SU-DHL-6 (cell line): Measurements from ENCODE around the gene LRRC25.

ENCODE experiments used
- H2AFZ ChIP-seq: fragments of 200-600 bp; sonication (generic); 2 replicates; pipeline ENCODE4 v1.6.1; 2014; ENCODE audit warnings: low read depth, mild to moderate bottlenecking, moderate library complexity, mixed read lengths, antibody characterized with exemption, low read length; ENCODE audit not compliant: severe bottlenecking
- H3F3A ChIP-seq: fragments of 200-600 bp; shearing (Covaris generic); 2 replicates; pipeline ENCODE4 v1.6.0; 2016; ENCODE audit warnings: antibody characterized with exemption, mild to moderate bottlenecking; ENCODE audit not compliant: insufficient read depth
- H3K27ac ChIP-seq: fragments of 200-600 bp; sonication (generic); 2 replicates; pipeline ENCODE4 v1.5.1; 2016; ENCODE audit warnings: low read depth, mild to moderate bottlenecking, low read length, moderate library complexity, mixed read lengths
- H3K27me3 ChIP-seq: fragments of 200-600 bp; sonication (generic), shearing (Covaris generic); 2 replicates; pipeline ENCODE4 v1.6.0; 2014; ENCODE audit warnings: mild to moderate bottlenecking, low read length
- H3K36me3 ChIP-seq: fragments of 200-600 bp; sonication (generic); 2 replicates; pipeline ENCODE4 v1.6.1; 2014; ENCODE audit warnings: mild to moderate bottlenecking, low read length, mixed read lengths
- H3K4me2 ChIP-seq: fragments of 300-600, 200-600 bp; shearing (Covaris generic), sonication (generic); 2 replicates; pipeline ENCODE4 v1.6.0; 2014; ENCODE audit warnings: low read length, low read depth, mild to moderate bottlenecking; ENCODE audit not compliant: poor library complexity, severe bottlenecking
- H3K4me3 ChIP-seq: fragments of 200-600 bp; sonication (generic); 2 replicates; pipeline ENCODE4 v1.5.1; 2014; ENCODE audit warnings: antibody characterized with exemption, low read length, mild to moderate bottlenecking, mixed read lengths; ENCODE audit not compliant: insufficient read depth, poor library complexity, severe bottlenecking
- H3K79me2 ChIP-seq: fragments of 200-600 bp; sonication (generic); 2 replicates; pipeline ENCODE4 v1.6.1; 2014; ENCODE audit warnings: mild to moderate bottlenecking, low read length, moderate library complexity; ENCODE audit not compliant: insufficient read depth
- H3K9ac ChIP-seq: fragments of 200-600 bp; sonication (generic); 2 replicates; pipeline ENCODE4 v1.7.0; 2014; ENCODE audit warnings: mild to moderate bottlenecking, low read length
- H3K9me2 ChIP-seq: fragments of 200-600 bp; sonication (generic); replicated peaks from 2 replicates; pipeline ENCODE4 v1.6.1; 2014; ENCODE audit warnings: low read length; ENCODE audit not compliant: insufficient read depth
- H3K9me3 ChIP-seq: fragments of 200-600 bp; sonication (generic); 2 replicates; pipeline ENCODE4 v1.6.1; 2014; ENCODE audit warnings: low read length, mixed read lengths; ENCODE audit not compliant: insufficient read depth
- H4K20me1 ChIP-seq: fragments of 200-600 bp; sonication (generic); 2 replicates; pipeline ENCODE4 v1.6.1; 2014; ENCODE audit warnings: low read depth, mild to moderate bottlenecking, antibody characterized with exemption, low read length, moderate library complexity, mixed read lengths
- EZH2phosphoT487 ChIP-seq: fragments of 200-600 bp; sonication (generic), shearing (Covaris generic); conservative IDR thresholded peaks from 2 replicates; pipeline ENCODE4 v1.6.1; 2018; ENCODE audit warnings: mild to moderate bottlenecking, antibody characterized with exemption, low read length, moderate library complexity, mixed read lengths
- TF ChIP-seq, protein P1 (sequence below): fragments of 200-600 bp; sonication (generic); IDR thresholded peaks from one replicate; pipeline ENCODE4 v1.5.1; 2017; ENCODE audit warnings: antibody characterized with exemption, mild to moderate bottlenecking, low read length, moderate library complexity; ENCODE audit not compliant: insufficient read depth, poor library complexity, severe bottlenecking

The LRRC25 gene

DNA sequence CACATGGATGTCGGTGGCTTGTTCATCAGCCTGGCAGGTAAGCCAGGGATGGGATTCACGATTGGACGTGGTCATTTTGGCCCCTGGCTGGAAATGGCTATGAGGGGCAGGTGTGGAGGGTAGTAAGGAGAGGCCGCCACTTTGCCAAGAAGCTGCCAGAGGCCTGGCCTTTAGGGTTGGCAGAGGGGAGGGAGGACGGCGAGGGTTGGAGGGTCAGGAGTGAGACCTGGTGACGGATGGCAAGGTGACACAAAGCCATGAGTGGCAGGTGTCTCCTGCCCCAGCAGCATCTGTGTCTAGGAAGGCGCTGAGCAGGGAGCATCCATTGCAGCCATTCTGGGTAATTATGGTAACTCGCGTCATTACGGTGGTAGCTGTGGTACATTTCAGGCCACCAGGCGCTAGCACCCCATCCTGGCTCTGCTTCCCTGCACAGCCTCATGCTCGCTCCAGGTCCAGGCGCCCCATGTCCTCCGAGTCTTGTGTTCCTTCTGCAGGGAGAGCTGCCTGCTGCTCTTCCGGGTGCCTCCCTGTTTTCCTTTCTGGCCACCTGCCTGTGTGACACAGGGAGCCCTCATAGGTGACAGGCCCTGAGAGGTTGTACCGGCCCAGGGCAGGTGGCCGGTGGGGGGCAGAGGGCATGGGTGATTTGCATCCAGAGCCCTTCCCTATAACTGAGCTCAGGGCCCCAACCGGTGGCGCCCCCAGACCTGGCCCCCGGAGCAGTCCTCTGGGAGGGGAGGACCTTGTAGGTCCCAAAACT lies 26.0 kb upstream of the LRRC25 start:
- TF ChIP-seq, protein P1, sequence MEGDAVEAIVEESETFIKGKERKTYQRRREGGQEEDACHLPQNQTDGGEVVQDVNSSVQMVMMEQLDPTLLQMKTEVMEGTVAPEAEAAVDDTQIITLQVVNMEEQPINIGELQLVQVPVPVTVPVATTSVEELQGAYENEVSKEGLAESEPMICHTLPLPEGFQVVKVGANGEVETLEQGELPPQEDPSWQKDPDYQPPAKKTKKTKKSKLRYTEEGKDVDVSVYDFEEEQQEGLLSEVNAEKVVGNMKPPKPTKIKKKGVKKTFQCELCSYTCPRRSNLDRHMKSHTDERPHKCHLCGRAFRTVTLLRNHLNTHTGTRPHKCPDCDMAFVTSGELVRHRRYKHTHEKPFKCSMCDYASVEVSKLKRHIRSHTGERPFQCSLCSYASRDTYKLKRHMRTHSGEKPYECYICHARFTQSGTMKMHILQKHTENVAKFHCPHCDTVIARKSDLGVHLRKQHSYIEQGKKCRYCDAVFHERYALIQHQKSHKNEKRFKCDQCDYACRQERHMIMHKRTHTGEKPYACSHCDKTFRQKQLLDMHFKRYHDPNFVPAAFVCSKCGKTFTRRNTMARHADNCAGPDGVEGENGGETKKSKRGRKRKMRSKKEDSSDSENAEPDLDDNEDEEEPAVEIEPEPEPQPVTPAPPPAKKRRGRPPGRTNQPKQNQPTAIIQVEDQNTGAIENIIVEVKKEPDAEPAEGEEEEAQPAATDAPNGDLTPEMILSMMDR = no peak
- TF ChIP-seq EZH2phosphoT487 = no peak
- no peak overlapping the region for H3K4me3 ChIP-seq
- no peak overlapping the region for H3K27ac ChIP-seq
- peaks cover 2% of the 10 kb centered on the region; the same call in 1 of the 2 replicates for H3F3A ChIP-seq
- no peaks in the 10 kb centered on the region for H3K27me3 ChIP-seq
- no peaks in the 10 kb centered on the region for H3K9me2 ChIP-seq
- no peak overlapping the region for H2AFZ ChIP-seq
- no peaks in the 10 kb centered on the region for H3K9me3 ChIP-seq
- no peaks in the 10 kb centered on the region for H3K36me3 ChIP-seq
- H3K9ac ChIP-seq = no peak overlapping the region
- H3K4me2 ChIP-seq = no peak overlapping the region
- no peaks in the 10 kb centered on the region for H4K20me1 ChIP-seq
- no peaks in the 10 kb centered on the region for H3K79me2 ChIP-seq

DNA sequence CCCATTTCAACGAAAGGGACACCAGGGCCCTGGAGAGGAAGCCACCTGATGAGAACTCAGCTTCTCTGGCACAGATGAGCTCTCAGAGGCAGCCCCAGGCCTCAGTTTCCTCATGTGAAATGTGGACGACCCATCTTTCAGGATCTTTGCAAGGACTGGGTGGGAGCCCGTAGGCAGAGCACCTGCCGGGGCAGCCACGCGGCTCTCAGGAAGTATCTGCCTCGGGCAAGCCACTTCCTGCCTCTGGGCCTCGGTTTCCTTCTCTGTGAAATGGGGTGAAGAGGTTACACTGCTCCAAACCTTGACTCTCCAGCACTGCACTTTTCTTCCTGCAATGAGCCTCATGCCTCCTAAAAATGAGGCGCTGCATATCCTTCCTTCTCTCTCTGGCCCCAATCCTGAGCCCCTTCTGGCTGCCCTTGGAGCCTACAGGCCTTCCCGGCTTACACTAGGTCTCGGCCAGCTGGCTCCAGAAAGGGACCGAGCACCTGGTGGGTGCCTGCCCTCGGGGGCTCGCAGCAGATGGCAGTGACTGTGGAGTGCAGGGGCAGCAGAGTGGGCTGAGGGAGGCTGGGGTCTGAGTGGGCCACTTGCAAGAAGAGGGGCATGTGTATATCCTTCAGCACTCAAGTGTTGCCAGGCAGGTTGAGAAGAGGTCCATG lies 25.2 kb upstream of the LRRC25 start:
- H3K4me3 ChIP-seq = no peak overlapping the region
- H3K9me2 ChIP-seq = no peaks in the 10 kb centered on the region
- H3K27ac ChIP-seq = no peak overlapping the region
- no peaks in the 10 kb centered on the region for H3K9me3 ChIP-seq
- no peaks in the 10 kb centered on the region for H3K27me3 ChIP-seq
- H3F3A ChIP-seq = peaks cover 6% of the 10 kb centered on the region; the same call in 1 of the 2 replicates
- H3K9ac ChIP-seq = no peak overlapping the region
- no peaks in the 10 kb centered on the region for H3K79me2 ChIP-seq
- no peaks in the 10 kb centered on the region for H4K20me1 ChIP-seq
- no peak overlapping the region for H2AFZ ChIP-seq
- no peaks in the 10 kb centered on the region for H3K36me3 ChIP-seq
- TF ChIP-seq EZH2phosphoT487 = no peak
- TF ChIP-seq, protein P1 = no peak
- H3K4me2 ChIP-seq = no peak overlapping the region

DNA sequence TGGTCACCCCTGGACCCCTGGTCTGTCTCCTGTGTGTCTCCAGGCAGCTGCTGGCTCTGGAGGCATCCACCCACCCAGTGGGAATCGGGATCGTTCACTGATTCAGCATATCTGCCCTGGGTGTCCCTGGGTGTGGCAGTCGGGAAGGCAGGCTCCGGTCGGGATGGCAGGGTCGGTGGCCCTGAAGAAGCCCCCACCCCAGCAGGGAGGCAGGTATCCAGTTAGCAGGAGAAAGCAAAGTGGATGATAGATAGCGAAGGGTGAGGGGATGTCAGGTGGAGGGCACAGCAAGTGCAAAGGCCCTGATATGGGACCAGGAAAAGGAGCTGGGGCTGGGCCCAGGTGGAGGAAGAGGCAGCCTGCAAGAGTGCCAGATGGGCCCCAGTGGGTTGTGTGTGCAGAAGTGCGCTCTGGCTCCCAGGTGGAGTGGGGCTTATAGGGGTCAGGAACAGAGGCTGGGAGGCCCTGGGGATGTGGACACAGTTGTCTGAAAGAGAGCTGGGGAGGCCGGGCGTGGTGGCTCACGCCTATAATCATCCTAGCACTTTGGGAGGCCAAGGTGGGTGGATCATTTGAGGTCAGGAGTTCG lies 24.0 kb upstream of the LRRC25 start:
- Histone ChIP-seq H3K9me3 (no peaks in the 10 kb centered on the region), H3K36me3 (no peaks in the 10 kb centered on the region), H2AFZ (no peak overlapping the region), H3K4me3 (no peak overlapping the region), H3F3A (peaks cover 6% of the 10 kb centered on the region; the same call in 1 of the 2 replicates), H4K20me1 (no peaks in the 10 kb centered on the region), H3K9ac (no peak overlapping the region), H3K4me2 (no peak overlapping the region), H3K27me3 (no peaks in the 10 kb centered on the region), H3K79me2 (no peaks in the 10 kb centered on the region), H3K27ac (no peak overlapping the region), H3K9me2 (no peaks in the 10 kb centered on the region)
- TF ChIP-seq, protein P1 = no peak
- TF ChIP-seq EZH2phosphoT487 = no peak
